Epithelial cell of esophagus (primary cell): Measurements from ENCODE around the gene ZNF724.

Experiments
- DNase-seq: peaks from one replicate; pipeline ENCODE4 v3.0.0; 2010; ENCODE audit warnings: low read depth
- H3K4me3 ChIP-seq: 2 replicates; pipeline ENCODE4 v1.5.1; 2011; ENCODE audit warnings: mild to moderate bottlenecking, low read length, control low read depth
- TF ChIP-seq, protein P1 (sequence below): IDR thresholded peaks from 2 replicates; pipeline ENCODE4 v1.5.1; 2011; ENCODE audit warnings: low read depth, mild to moderate bottlenecking, low read length, control low read depth, inconsistent platforms; ENCODE audit not compliant: insufficient read depth; ENCODE audit errors: missing control alignments

The ZNF724 gene

DNA sequence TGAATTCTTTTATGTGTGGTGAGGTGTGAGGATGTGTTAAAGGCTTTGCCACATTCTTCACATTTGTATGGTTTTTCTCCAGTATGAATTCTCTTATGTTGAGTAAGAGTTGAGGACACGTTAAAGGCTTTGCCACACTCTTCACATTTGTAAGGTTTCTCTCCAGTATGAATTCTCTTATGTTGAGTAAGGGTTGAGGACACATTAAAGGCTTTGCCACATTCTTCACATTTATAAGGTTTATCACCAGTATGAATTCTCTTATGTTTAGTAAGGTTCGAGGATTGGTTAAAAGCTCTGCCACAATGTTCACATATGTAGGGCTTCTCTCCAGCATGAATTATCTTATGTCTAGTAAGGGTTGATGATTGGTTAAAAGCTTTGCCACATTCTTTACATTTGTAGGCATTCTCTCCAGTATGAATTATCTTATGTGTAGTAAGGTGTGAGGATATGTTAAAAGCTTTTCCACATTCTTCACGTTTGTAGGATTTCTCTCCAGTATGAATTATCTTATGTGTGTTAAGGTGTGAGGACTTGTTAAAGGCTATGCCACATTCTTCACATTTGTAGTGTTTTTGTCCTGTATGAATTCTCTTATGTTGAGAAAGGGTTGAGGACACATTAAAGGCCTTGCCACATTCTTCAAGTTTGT, 27.1 kb downstream of the ZNF724 start:
- DNase-seq: no peak
- H3K4me3 ChIP-seq: no peak overlapping the region
- TF ChIP-seq, protein P1, sequence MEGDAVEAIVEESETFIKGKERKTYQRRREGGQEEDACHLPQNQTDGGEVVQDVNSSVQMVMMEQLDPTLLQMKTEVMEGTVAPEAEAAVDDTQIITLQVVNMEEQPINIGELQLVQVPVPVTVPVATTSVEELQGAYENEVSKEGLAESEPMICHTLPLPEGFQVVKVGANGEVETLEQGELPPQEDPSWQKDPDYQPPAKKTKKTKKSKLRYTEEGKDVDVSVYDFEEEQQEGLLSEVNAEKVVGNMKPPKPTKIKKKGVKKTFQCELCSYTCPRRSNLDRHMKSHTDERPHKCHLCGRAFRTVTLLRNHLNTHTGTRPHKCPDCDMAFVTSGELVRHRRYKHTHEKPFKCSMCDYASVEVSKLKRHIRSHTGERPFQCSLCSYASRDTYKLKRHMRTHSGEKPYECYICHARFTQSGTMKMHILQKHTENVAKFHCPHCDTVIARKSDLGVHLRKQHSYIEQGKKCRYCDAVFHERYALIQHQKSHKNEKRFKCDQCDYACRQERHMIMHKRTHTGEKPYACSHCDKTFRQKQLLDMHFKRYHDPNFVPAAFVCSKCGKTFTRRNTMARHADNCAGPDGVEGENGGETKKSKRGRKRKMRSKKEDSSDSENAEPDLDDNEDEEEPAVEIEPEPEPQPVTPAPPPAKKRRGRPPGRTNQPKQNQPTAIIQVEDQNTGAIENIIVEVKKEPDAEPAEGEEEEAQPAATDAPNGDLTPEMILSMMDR: no peak

DNA sequence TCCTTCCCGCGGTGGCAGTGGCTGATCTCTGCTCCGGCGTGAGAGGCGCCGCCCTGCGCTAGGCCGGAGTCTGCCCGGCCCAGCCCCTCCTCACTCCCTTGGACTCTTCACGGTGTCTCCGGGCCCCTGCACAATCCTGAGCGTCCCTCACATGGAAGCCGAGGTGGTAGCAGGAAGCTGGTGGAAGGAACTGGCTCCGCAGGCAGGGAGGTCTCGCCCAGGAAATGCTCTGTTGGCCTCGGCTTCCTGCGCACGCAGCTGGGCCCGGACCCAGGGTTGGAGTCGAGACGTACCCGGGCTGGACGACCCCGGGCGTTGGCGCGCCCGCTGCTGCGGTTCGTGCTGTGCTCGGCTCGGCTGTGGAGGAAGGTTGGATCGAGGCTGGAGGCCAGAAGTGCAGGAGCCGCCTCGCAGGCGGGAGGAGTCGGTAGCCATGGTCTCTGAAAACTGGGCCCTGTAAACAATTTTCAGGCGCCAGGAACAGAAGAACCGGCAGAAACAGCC, 46.3 kb downstream of the ZNF724 start:
- no peak overlapping the region for H3K4me3 ChIP-seq
- TF ChIP-seq, protein P1: no peak
- no peak for DNase-seq

DNA sequence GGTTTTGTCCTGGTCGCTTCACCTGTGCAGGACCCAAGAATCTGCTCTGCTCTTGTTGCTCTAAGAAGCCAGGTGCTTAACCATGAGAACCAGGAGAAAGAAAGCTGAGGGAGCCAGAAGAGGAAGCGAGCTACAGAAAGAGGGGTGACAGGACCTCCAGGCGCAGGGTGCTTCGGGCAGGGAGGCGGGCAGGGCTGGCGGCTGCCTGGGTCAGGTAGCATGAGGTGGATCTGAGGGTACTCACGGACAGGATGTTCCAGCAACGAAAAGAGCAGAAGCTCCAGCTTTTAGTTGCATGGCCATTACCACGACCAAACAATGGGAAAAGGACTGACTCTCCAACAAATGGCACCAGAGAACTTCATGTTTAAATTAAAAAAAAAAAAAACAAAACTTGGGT, 59.9 kb downstream of the ZNF724 start:
- DNase-seq: no peak
- TF ChIP-seq, protein P1: no peak
- H3K4me3 ChIP-seq: no peak overlapping the region

DNA sequence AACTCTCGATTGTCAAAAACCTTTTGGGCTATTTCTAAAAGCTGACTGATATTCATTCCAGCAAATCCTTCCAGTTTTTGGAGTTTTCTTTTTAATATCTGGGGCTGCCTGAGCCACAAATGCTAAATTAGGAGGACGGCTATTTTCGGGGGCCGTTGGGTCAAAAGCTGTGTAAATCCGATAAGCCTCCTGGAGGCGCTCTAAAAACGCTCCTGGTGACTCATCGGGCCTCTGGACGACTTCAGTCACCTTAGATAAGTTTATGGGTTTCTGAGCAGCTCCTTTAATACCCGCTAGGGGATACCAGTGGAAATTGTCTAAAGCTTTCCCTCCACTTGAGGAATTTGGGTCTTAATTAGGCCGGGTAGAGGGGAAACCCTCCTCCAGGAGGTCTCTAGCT, 66.9 kb downstream of the ZNF724 start:
- no peak for DNase-seq
- H3K4me3 ChIP-seq: no peak overlapping the region
- TF ChIP-seq, protein P1: no peak
